GM12865 (cell line): ENCODE measurements around the gene ROR1.
A peak's percentile ranks its signal among the peaks of the same experiment; 100 is the strongest.

ENCODE experiments used
- DNase-seq: peaks from one replicate; pipeline ENCODE4 v3.0.0; 2010; ENCODE audit warnings: low read depth
- H3K4me3 ChIP-seq: 2 replicates; pipeline ENCODE4 v1.5.1; 2011; ENCODE audit warnings: mild to moderate bottlenecking, low read depth, low read length, control low read depth
- CTCF ChIP-seq: IDR thresholded peaks from 2 replicates; pipeline ENCODE4 v1.5.1; 2011; ENCODE audit warnings: low read length, control low read depth, low read depth, inconsistent platforms; ENCODE audit not compliant: insufficient read depth; ENCODE audit errors: missing control alignments

ROR1 gene

DNA sequence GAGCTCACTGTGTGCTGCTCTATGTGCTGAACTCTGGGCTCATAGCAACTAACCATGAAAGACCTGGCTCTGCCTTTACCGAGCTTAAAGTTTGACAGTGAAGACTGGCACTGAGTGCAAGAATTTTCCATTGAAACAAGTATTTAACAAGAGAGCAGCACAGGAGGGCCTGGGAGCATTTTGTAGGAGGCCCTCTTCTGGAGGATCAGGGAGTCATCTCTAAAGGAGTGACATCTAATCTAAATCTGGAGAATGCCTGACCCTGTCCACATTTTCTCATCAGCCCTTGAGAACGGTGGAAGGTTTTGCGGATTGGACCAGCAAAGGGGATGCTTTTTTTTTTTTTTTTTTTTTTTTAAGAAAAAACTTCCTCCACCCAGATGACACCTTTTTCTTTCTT lies 150.8 kb downstream of the ROR1 start:
- H3K4me3 ChIP-seq, result no peak overlapping the region
- DNase-seq, result no peak
- no peak for TF ChIP-seq CTCF

GRCh38 chr1:63928186-63929105 lies 154.6 kb downstream of the ROR1 start:
- DNase-seq, result no peak
- H3K4me3 ChIP-seq, result no peak overlapping the region
- no peak for TF ChIP-seq CTCF

DNA sequence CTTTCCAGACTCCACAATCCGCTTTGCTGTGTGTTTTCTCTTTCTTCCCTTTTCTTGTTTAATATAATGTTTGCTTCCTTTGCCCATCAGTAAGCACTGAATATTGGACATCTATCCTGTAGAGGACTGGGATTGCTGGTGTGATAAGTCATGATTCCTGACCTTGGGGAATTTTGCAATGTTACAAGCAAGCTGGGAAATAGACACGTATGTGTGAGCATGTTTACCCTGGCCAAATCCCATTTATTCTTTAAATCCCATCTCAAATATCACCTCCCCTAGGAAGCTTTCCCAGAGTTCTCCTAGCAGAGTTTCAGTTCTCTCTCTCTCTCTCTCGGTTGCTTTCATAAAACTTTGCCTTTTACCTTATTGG lies 155.3 kb downstream of the ROR1 start:
- DNase-seq, result no peak
- no peak overlapping the region for H3K4me3 ChIP-seq
- TF ChIP-seq CTCF, result no peak

DNA sequence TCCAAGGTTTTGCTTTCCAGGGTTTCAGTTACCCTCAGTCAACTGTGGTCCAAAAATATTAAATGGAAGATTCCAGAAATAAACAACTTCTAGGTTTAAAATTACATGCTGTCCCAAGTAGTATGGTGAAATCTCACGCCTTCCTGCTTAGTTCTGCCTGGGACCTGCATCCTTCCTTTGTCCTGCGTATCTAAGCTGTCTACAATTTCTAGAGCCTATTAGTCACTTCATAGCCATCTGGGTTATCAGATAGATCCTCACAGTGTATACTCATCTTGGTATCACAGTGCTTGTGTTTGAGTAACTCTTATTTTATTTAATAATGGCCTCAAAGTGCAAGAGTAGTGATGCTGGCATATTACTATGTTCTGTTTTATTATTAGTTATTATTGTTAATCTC lies 157.7 kb downstream of the ROR1 start:
- TF ChIP-seq CTCF, result no peak
- no peak for DNase-seq
- H3K4me3 ChIP-seq, result no peak overlapping the region

DNA sequence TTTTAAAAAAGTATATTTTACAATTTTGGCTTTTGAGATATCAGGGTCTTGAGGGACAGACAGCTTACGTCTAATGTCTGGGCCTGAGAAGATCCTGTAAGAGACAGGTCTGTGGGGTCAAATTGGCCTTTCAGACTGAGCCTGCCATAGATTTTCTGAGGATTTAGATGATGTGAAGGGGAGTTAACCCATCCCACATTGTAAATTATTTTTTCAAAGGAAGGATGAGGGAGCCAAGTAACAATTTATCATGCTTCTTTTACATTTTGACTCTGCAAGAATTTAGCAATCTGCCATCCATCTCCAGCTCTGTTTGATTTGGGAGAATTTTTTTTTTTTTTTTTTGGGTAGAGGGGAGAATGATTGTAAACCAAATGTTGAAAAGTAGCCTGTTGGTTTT lies 160.9 kb downstream of the ROR1 start:
- H3K4me3 ChIP-seq, result no peak overlapping the region
- no peak for DNase-seq
- no peak for TF ChIP-seq CTCF

DNA sequence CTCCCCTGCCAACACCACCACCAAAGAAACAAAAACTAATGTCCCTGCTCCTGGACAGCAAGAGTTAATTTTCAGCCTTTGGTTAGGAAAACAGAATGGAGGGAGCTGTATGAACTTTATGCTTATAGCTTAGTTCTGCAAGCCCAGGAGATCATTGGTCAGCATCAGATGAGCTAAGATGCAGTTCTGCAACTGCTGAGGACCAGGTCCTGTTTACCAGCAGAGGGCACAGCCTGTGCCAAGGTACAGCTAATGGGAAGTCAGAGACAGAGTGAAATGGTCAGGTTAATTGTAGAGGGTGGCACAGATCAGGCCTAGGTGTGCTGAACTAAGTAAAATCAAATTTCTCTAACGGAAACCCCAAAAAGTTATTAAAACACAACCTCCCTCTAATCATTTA lies 161.3 kb downstream of the ROR1 start:
- no peak overlapping the region for H3K4me3 ChIP-seq
- TF ChIP-seq CTCF, result peak; percentile 8
- DNase-seq, result peak; percentile 4

GRCh38 chr1:63935553-63935952 lies 161.7 kb downstream of the ROR1 start:
- no peak for DNase-seq
- H3K4me3 ChIP-seq, result no peak overlapping the region
- TF ChIP-seq CTCF, result no peak
